Nephron progenitor cell (in vitro differentiated cells): ENCODE data around the gene EN2.
A peak's percentile ranks its signal among the peaks of the same experiment; 100 is the strongest.

Experiments
- DNase-seq: peaks from one replicate; pipeline ENCODE4 v3.0.0; 2021
- H3K27ac Mint-ChIP-seq: 2 replicates; pipeline ENCODE4 v1.8.0; 2021; ENCODE audit warnings: mild to moderate bottlenecking, moderate library complexity, mixed read lengths
- H3K27me3 Mint-ChIP-seq: 2 replicates; pipeline ENCODE4 v1.8.0; 2021; ENCODE audit warnings: mild to moderate bottlenecking, low read depth, mixed read lengths; ENCODE audit not compliant: poor library complexity
- H3K36me3 Mint-ChIP-seq: 2 replicates; pipeline ENCODE4 v1.8.0; 2021; ENCODE audit warnings: low read depth, mixed read lengths
- H3K4me1 Mint-ChIP-seq: 2 replicates; pipeline ENCODE4 v1.8.0; 2021; ENCODE audit warnings: mixed read lengths
- H3K4me3 Mint-ChIP-seq: 2 replicates; pipeline ENCODE4 v1.8.0; 2021; ENCODE audit warnings: mild to moderate bottlenecking, moderate library complexity, mixed read lengths
- H3K9me3 Mint-ChIP-seq: 2 replicates; pipeline ENCODE4 v1.8.0; 2021; ENCODE audit warnings: mild to moderate bottlenecking, moderate library complexity, mixed read lengths
- TF ChIP-seq, protein P1 (sequence below): fragments of 200-600 bp; sonication (generic); IDR thresholded peaks from 2 replicates; pipeline ENCODE4 v1.5.0; 2021; ENCODE audit warnings: antibody characterized with exemption

EN2 gene

GRCh38 chr7:155506854-155507337 is 49.0 kb downstream of the EN2 start:
- TF ChIP-seq, protein P1, sequence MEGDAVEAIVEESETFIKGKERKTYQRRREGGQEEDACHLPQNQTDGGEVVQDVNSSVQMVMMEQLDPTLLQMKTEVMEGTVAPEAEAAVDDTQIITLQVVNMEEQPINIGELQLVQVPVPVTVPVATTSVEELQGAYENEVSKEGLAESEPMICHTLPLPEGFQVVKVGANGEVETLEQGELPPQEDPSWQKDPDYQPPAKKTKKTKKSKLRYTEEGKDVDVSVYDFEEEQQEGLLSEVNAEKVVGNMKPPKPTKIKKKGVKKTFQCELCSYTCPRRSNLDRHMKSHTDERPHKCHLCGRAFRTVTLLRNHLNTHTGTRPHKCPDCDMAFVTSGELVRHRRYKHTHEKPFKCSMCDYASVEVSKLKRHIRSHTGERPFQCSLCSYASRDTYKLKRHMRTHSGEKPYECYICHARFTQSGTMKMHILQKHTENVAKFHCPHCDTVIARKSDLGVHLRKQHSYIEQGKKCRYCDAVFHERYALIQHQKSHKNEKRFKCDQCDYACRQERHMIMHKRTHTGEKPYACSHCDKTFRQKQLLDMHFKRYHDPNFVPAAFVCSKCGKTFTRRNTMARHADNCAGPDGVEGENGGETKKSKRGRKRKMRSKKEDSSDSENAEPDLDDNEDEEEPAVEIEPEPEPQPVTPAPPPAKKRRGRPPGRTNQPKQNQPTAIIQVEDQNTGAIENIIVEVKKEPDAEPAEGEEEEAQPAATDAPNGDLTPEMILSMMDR = no peak
- peak; percentile 52 for DNase-seq
- peaks cover 100% of the 10 kb centered on the region for H3K27me3 Mint-ChIP-seq
- H3K9me3 Mint-ChIP-seq = no peaks in the 10 kb centered on the region
- peaks cover 39% of the 10 kb centered on the region for H3K4me1 Mint-ChIP-seq
- H3K27ac Mint-ChIP-seq = no peak overlapping the region
- no peak overlapping the region for H3K4me3 Mint-ChIP-seq
- H3K36me3 Mint-ChIP-seq = no peaks in the 10 kb centered on the region

- Mint-ChIP-seq H3K36me3 (no peaks in the 10 kb centered on the region), H3K27ac (no peak overlapping the region), H3K27me3 (peaks cover 100% of the 10 kb centered on the region), H3K4me1 (peaks cover 39% of the 10 kb centered on the region), H3K9me3 (no peaks in the 10 kb centered on the region), H3K4me3 (no peak overlapping the region)
- no peak for DNase-seq
- TF ChIP-seq, protein P1 = no peak
These were observed 49.6 kb downstream of the EN2 start for GRCh38 chr7:155507576-155507975.

DNA sequence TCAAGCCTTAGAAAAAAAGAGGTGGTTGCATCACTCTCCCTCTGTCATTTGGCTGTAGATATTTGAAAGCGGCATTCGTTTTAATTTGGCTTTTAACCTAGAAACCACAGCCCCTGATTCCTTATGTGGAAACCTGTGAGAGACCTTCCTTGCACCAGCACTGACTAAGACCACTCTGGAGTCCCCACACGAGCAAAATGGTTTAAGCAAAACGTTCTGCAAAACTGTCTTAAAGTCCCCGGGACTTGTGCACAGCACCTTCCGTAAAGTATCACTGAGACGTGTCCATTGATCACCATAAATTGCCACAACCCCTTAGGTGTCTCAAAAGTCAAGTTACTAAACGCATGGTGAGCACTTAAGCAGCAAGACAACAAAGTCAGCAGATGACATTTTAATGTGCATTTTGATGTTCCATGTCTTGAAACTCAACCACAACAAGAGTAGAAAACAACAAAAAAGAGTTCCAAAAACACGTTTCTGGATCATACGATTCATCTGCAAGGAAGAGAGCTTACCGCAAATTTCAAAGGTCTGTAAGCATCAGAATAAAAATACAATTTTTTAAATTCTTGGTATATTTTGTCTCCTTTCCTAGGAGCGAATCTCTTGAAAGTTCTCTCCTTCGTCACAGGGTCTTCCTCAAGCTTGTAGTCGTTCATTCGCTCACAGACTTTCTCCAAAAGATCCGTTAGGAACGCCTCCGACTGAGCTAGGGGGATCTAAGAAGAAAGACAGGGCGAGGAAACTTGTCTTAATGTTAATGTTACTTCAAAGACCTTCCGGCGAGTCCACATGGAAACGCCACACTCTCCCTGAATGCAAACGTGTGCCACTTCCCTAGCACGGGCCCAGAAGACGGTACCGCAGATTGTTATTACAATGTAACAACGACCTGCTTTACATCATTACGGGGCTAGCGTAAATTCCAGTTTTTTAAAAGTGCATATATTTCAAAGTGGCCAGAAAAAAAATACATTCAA is 50.7 kb downstream of the EN2 start:
- Mint-ChIP-seq H3K4me1 (peaks cover 39% of the 10 kb centered on the region), H3K4me3 (peak overlapping the region; percentile 77), H3K9me3 (no peaks in the 10 kb centered on the region), H3K27ac (no peak overlapping the region), H3K36me3 (no peaks in the 10 kb centered on the region), H3K27me3 (peaks cover 100% of the 10 kb centered on the region)
- TF ChIP-seq, protein P1 = no peak
- no peak for DNase-seq

GRCh38 chr7:155509359-155509724 is 51.4 kb downstream of the EN2 start:
- DNase-seq = no peak

GRCh38 chr7:155509725-155510551 is 52.0 kb downstream of the EN2 start:
- TF ChIP-seq, protein P1 = no peak
- Mint-ChIP-seq H3K4me1 (peaks cover 39% of the 10 kb centered on the region), H3K36me3 (no peaks in the 10 kb centered on the region), H3K9me3 (no peaks in the 10 kb centered on the region), H3K27ac (no peak overlapping the region), H3K4me3 (peak overlapping the region; percentile 82), H3K27me3 (peaks cover 100% of the 10 kb centered on the region)
- peak; percentile 64 for DNase-seq

More at GRCh38 chr7:155509359-155509724, 51.4 kb downstream of the EN2 start:
- Mint-ChIP-seq H3K4me1 (peaks cover 39% of the 10 kb centered on the region), H3K36me3 (no peaks in the 10 kb centered on the region), H3K27me3 (peaks cover 100% of the 10 kb centered on the region), H3K27ac (no peak overlapping the region), H3K9me3 (no peaks in the 10 kb centered on the region), H3K4me3 (peak overlapping the region; percentile 77)
- TF ChIP-seq, protein P1 = no peak
